ENCODE measurements around the gene PMM2. TPM values are rescaled to one million over a fixed set of nuclear protein-coding genes. Genes with fewer than 3 reads are reported as not detected.

The PMM2 gene
- total and polyA plus RNA-seq, 9 of the 15 experiments (the other 6 are each of a cell fraction or from before 2014, with no cell fraction given), result 5.6 to 42.7 (median 25.9) TPM

- Histone ChIP-seq H3K4me3 (no peak overlapping the region), H3K27ac (ENCODE audit: extremely low read depth, low read depth, low read length) (no peak overlapping the region), H2AFZ (ENCODE audit: low read depth, low read length) (no peak overlapping the region), H4K20me1 (replicated peaks; ENCODE audit: control insufficient read depth, insufficient read depth, low read length) (no peaks in the 10 kb centered on the region), H3K9me3 (replicated peaks; ENCODE audit: control insufficient read depth, insufficient read depth, low read depth, low read length) (no peaks in the 10 kb centered on the region), H3K79me2 (ENCODE audit: control insufficient read depth, insufficient read depth, low read length) (peaks cover 2% of the 10 kb centered on the region; the same call in 1 of the 3 replicates), H3K9me1 (ENCODE audit: control insufficient read depth, insufficient read depth, low read length) (no peaks in the 10 kb centered on the region), H3K4me2 (ENCODE audit: insufficient read depth, low read length) (no peak overlapping the region), H3K4me1 (replicated peaks in 1 of 2; ENCODE audit: control insufficient read depth in 2 of 2, insufficient read depth in 2 of 2, low read length in 2 of 2) (peaks cover 0 to 4% of the 10 kb centered on the region in 2 experiments; a peak in 1 of 5 replicates), H3K36me3 (ENCODE audit: control insufficient read depth, insufficient read depth, low read length) (peaks cover 54% of the 10 kb centered on the region; the same call in 2 of the 3 replicates), H3K27me3 (ENCODE audit: control insufficient read depth in 2 of 2, insufficient read depth in 2 of 2, low read length in 2 of 2) (no peaks in the 10 kb centered on the region), H3K9ac (ENCODE audit: insufficient read depth in 1 of 2, low read depth in 2 of 2, low read length in 2 of 2) (no peak overlapping the region)
- ChIA-PET POLR2A (interaction anchor here (0.9 kb wide), 1 partner anchor 10 kb away, joined by 3 read pairs; no protein-coding TSS in a partner anchor), CTCF (ENCODE audit: low intra/inter-chr PET ratio) (no interaction called here)
- ATAC-seq, result no peak
- no TSS peak for BruUV-seq (replicated peaks)
- no peak for FAIRE-seq
- WGBS (ENCODE audit: insufficient coverage, low coverage, missing lambda C conversion rate), result 89% methylated on average over 10 of the region's 10 CpGs
- no peak for DNase-seq (ENCODE audit: extremely low read depth in 1 of 4, low spot score in 3 of 4)
- in situ Hi-C loops (cut with MboI), result no loop called here
- no peak for TF ChIP-seq ZNF395 (CRISPR knock-in tag; IDR thresholded peaks at IDR 0.05)
- intact Hi-C loops (cut with micrococcal nuclease), result no loop called here
These were observed 48.8 kb downstream of the PMM2 start for GRCh38 chr16:8846401-8846932.

DNA sequence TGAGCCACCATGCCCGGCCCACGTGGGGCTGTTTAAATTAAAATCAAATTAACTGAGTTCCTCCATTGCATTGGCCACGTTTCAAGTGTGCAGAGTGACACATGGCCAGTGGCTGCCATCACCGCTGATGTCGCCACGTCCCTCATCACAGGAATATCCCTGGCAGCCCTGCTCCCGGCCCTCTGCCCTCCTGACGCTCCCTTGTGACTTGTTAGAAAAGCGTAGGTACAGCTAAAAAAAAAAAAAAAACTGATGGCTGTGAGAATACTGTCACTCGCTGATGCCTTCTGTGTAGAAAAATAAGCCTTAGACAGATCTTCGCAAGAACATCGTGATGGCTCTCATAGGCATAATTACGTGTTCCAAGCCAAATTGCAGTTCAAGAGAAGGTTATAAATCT, 49.5 kb downstream of the PMM2 start:
- Histone ChIP-seq H3K36me3 (ENCODE audit: control insufficient read depth, insufficient read depth, low read length) (peaks cover 61% of the 10 kb centered on the region; the same call in 2 of the 3 replicates), H3K9me1 (ENCODE audit: control insufficient read depth, insufficient read depth, low read length) (no peaks in the 10 kb centered on the region), H3K27ac (ENCODE audit: extremely low read depth, low read depth, low read length) (no peak overlapping the region), H3K79me2 (ENCODE audit: control insufficient read depth, insufficient read depth, low read length) (peaks cover 2% of the 10 kb centered on the region; the same call in 1 of the 3 replicates), H3K4me3 (no peak overlapping the region), H3K4me2 (ENCODE audit: insufficient read depth, low read length) (no peak overlapping the region), H3K9ac (ENCODE audit: insufficient read depth in 1 of 2, low read depth in 2 of 2, low read length in 2 of 2) (no peak overlapping the region), H3K4me1 (replicated peaks in 1 of 2; ENCODE audit: control insufficient read depth in 2 of 2, insufficient read depth in 2 of 2, low read length in 2 of 2) (peaks cover 0 to 4% of the 10 kb centered on the region in 2 experiments; a peak in 1 of 5 replicates), H3K9me3 (replicated peaks; ENCODE audit: control insufficient read depth, insufficient read depth, low read depth, low read length) (no peaks in the 10 kb centered on the region), H3K27me3 (ENCODE audit: control insufficient read depth in 2 of 2, insufficient read depth in 2 of 2, low read length in 2 of 2) (no peaks in the 10 kb centered on the region), H2AFZ (ENCODE audit: low read depth, low read length) (no peak overlapping the region), H4K20me1 (replicated peaks; ENCODE audit: control insufficient read depth, insufficient read depth, low read length) (no peaks in the 10 kb centered on the region)
- ChIA-PET POLR2A (interaction anchor here (0.9 kb wide), 1 partner anchor 11 kb away, joined by 3 read pairs; no protein-coding TSS in a partner anchor), CTCF (ENCODE audit: low intra/inter-chr PET ratio) (no interaction called here)
- no peak for DNase-seq (ENCODE audit: extremely low read depth in 1 of 4, low spot score in 3 of 4)
- 94% methylated on average over 13 of the region's 13 CpGs for WGBS (ENCODE audit: insufficient coverage, low coverage, missing lambda C conversion rate)
- BruUV-seq (replicated peaks), result no TSS peak
- intact Hi-C loops (cut with micrococcal nuclease), result no loop called here
- TF ChIP-seq KHSRP (IDR thresholded peaks at IDR 0.05) (no peak), ZC3H4 (CRISPR knock-in tag; IDR thresholded peaks at IDR 0.05; ENCODE audit: borderline replicate concordance) (no peak), ZNF778 (CRISPR knock-in tag; IDR thresholded peaks at IDR 0.05) (no peak), ZNF24 (IDR thresholded peaks at IDR 0.05) (no peak), SNRNP70 (optimal IDR thresholded peaks at IDR 0.05; ENCODE audit: low read depth, low read length) (no peak), POLR2A (conservative IDR thresholded peaks at IDR 0.05) (0 out of 2 replicates have a peak, but pooled peaks have one; percentile 38), TBP (optimal IDR thresholded peaks at IDR 0.05; ENCODE audit: low read depth, low read length) (no peak)
- ATAC-seq, result no peak
- no peak for FAIRE-seq
- in situ Hi-C loops (cut with MboI), result no loop called here

Measured in K562 (cell line).